Measurements from ENCODE around the gene RALGAPA2.

The RALGAPA2 gene

DNA sequence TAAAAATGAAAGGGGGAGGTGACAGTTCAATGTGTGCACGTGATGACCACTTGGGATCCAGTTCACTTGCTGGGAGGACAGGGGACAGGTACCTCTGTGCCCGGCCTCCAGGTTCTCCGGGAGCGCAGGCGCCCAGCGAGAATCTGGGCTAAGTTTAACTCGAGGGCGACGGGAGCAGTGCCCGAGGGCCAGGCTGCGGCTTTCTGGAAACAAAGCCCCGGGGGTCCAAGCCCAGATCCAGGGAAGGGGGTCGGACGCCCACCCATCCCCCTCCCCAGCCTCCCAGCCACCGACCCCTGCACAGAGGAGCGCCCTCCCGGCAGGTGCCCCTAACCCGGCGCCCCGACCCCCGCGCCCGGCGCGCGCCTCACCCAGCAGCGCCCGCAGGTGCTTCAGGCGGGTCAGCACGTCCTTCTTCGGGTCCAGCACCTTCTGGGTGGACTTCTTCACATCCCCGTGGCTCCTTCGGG, 405 bp downstream of the RALGAPA2 start:
- Histone ChIP-seq H3K9ac (ENCODE audit: low read length) (peak overlapping the region; percentile 64), H3K27me3 (ENCODE audit: low read depth, low read length) (no peaks in the 10 kb centered on the region), H3K4me1 (ENCODE audit: low read length) (peaks cover 21% of the 10 kb centered on the region), H3K36me3 (replicated peaks; ENCODE audit: low read depth, low read length) (no peaks in the 10 kb centered on the region), H3K4me2 (ENCODE audit: low read length) (peak overlapping the region; percentile 85), H3K4me3 (ENCODE audit: low read length) (peak overlapping the region; percentile 88), H3K9me3 (ENCODE audit: insufficient read depth, low read length) (no peaks in the 10 kb centered on the region), H3K79me2 (ENCODE audit: low read length) (no peaks in the 10 kb centered on the region), H4K20me1 (ENCODE audit: insufficient read depth, low read length) (no peaks in the 10 kb centered on the region), H2AFZ (ENCODE audit: low read depth, low read length) (peak overlapping the region; percentile 55), H3K27ac (ENCODE audit: low read length) (no peak overlapping the region)
- TF ChIP-seq EZH2phosphoT487 (IDR thresholded peaks at IDR 0.05; ENCODE audit: low read depth): no peak
- TF ChIP-seq, protein P1, sequence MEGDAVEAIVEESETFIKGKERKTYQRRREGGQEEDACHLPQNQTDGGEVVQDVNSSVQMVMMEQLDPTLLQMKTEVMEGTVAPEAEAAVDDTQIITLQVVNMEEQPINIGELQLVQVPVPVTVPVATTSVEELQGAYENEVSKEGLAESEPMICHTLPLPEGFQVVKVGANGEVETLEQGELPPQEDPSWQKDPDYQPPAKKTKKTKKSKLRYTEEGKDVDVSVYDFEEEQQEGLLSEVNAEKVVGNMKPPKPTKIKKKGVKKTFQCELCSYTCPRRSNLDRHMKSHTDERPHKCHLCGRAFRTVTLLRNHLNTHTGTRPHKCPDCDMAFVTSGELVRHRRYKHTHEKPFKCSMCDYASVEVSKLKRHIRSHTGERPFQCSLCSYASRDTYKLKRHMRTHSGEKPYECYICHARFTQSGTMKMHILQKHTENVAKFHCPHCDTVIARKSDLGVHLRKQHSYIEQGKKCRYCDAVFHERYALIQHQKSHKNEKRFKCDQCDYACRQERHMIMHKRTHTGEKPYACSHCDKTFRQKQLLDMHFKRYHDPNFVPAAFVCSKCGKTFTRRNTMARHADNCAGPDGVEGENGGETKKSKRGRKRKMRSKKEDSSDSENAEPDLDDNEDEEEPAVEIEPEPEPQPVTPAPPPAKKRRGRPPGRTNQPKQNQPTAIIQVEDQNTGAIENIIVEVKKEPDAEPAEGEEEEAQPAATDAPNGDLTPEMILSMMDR (IDR thresholded peaks at IDR 0.05; ENCODE audit: low read depth, low read length): no peak

DNA sequence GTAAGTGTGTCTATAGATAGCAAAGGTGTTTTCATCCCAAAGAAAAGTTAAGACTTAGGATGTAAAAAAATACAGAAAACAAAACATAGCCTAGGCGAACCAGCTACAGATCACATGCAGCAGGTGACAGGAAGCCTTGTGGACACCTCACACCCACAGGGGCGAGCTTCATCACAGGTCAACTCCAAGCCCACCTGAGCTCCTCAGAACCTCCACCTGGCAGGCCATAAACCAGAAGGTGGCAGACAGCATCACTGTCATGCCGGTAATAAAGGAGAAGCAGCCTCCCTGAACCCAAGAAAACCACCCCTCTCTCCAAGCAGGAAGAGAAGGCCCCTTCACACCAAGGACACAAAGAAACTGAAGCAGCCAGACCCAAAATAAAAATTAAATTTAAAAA, 1.0 kb downstream of the RALGAPA2 start:
- H3K9ac ChIP-seq (ENCODE audit: low read length): peak overlapping the region; percentile 64

DNA sequence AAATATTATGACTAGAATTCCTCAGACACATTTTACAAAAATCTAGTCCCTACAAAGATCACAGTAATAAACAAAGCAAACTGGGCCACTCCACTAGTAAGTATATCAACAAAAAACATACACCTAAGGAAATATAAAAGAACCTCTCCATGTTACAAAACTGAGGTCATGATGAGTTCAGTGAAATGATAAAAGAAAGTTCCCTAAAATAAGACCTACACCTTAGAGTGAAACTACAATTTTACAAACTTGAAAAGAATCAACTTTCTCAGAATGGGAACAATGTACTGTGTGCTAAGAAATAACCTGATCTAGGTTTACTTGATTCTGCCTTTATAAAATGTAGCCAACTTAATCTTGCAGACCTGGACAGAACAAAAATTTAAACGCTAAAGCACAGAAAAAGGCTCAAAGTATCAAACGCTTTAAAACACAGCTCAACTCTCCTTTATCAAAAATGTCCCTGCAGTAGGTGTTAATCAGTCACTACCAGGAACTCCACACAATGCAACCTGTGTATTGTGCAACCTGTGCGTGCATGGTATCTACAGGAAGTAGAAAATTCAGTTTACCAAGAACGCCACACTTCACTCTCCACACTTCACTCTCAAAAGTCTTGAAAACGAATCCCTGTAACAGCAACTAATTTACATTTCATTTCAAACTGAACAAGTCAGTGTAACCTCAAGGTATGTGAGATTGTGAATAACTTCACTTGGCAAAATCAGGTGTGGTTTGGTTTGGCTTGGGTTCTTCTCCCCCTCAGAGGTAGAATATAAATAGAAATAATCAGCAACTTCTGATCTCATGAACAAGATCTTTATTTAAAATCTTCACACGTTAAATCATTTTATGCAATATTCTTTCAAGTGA, 1.8 kb downstream of the RALGAPA2 start:
- Histone ChIP-seq H3K27me3 (ENCODE audit: low read depth, low read length) (no peaks in the 10 kb centered on the region), H2AFZ (ENCODE audit: low read depth, low read length) (no peak overlapping the region), H3K79me2 (ENCODE audit: low read length) (no peaks in the 10 kb centered on the region), H3K9ac (ENCODE audit: low read length) (no peak overlapping the region), H3K9me3 (ENCODE audit: insufficient read depth, low read length) (no peaks in the 10 kb centered on the region), H3K27ac (ENCODE audit: low read length) (no peak overlapping the region), H3K4me3 (ENCODE audit: low read length) (peak overlapping the region; percentile 88), H3K36me3 (replicated peaks; ENCODE audit: low read depth, low read length) (no peaks in the 10 kb centered on the region), H3K4me1 (ENCODE audit: low read length) (peaks cover 21% of the 10 kb centered on the region), H4K20me1 (ENCODE audit: insufficient read depth, low read length) (no peaks in the 10 kb centered on the region), H3K4me2 (ENCODE audit: low read length) (peak overlapping the region; percentile 85)
- TF ChIP-seq, protein P1 (IDR thresholded peaks at IDR 0.05; ENCODE audit: low read depth, low read length): no peak
- no peak for TF ChIP-seq EZH2phosphoT487 (IDR thresholded peaks at IDR 0.05; ENCODE audit: low read depth)

More for the DNA sequence above, 1.0 kb downstream of the RALGAPA2 start:
- Histone ChIP-seq H2AFZ (ENCODE audit: low read depth, low read length) (no peak overlapping the region), H3K27ac (ENCODE audit: low read length) (no peak overlapping the region), H3K4me2 (ENCODE audit: low read length) (peak overlapping the region; percentile 85), H3K79me2 (ENCODE audit: low read length) (no peaks in the 10 kb centered on the region), H3K36me3 (replicated peaks; ENCODE audit: low read depth, low read length) (no peaks in the 10 kb centered on the region), H4K20me1 (ENCODE audit: insufficient read depth, low read length) (no peaks in the 10 kb centered on the region), H3K27me3 (ENCODE audit: low read depth, low read length) (no peaks in the 10 kb centered on the region), H3K9me3 (ENCODE audit: insufficient read depth, low read length) (no peaks in the 10 kb centered on the region), H3K4me3 (ENCODE audit: low read length) (peak overlapping the region; percentile 88), H3K4me1 (ENCODE audit: low read length) (peaks cover 21% of the 10 kb centered on the region)
- TF ChIP-seq, protein P1 (IDR thresholded peaks at IDR 0.05; ENCODE audit: low read depth, low read length): no peak
- no peak for TF ChIP-seq EZH2phosphoT487 (IDR thresholded peaks at IDR 0.05; ENCODE audit: low read depth)

DNA sequence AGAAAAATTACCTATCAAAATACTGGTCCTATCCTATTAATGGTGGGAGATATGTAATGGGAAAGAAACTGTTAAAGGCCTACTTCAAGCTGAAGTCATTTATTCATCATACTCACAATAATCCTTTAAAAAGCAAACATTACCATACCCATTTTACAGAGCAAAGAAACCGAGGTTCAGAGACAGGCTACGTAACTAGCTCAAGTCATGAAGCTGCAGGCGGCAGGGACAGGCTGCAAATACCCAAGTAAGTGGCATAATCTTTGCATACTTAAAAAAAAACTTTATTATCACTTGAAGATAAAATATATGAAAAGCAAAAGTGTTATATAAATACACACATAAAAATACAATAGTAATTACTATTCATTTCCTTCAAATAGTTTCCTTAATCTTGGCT, 2.6 kb downstream of the RALGAPA2 start:
- H3K4me3 ChIP-seq (ENCODE audit: low read length): no peak overlapping the region
- H3K27me3 ChIP-seq (ENCODE audit: low read depth, low read length): no peaks in the 10 kb centered on the region
- H3K4me1 ChIP-seq (ENCODE audit: low read length): peaks cover 21% of the 10 kb centered on the region
- H3K27ac ChIP-seq (ENCODE audit: low read length): no peak overlapping the region
- H3K9me3 ChIP-seq (ENCODE audit: insufficient read depth, low read length): no peaks in the 10 kb centered on the region
- H3K36me3 ChIP-seq (replicated peaks; ENCODE audit: low read depth, low read length): no peaks in the 10 kb centered on the region
- H2AFZ ChIP-seq (ENCODE audit: low read depth, low read length): no peak overlapping the region
- TF ChIP-seq, protein P1 (IDR thresholded peaks at IDR 0.05; ENCODE audit: low read depth, low read length): no peak
- TF ChIP-seq EZH2phosphoT487 (IDR thresholded peaks at IDR 0.05; ENCODE audit: low read depth): no peak
- H3K4me2 ChIP-seq (ENCODE audit: low read length): no peak overlapping the region
- H3K9ac ChIP-seq (ENCODE audit: low read length): no peak overlapping the region
- no peaks in the 10 kb centered on the region for H3K79me2 ChIP-seq (ENCODE audit: low read length)
- no peaks in the 10 kb centered on the region for H4K20me1 ChIP-seq (ENCODE audit: insufficient read depth, low read length)

Data from OCI-LY3 (cell line).